Neural progenitor cell (in vitro differentiated cells): Measurements from ENCODE around the gene DNAJC30.

Experiments used
- CTCF ChIP-seq: fragments of 200-600 bp; sonication (generic); IDR thresholded peaks from 2 replicates; pipeline ENCODE4 v1.5.1; 2017; ENCODE audit warnings: antibody characterized with exemption, mild to moderate bottlenecking
- EZH2 ChIP-seq: fragments of 200-600 bp; sonication (generic); IDR thresholded peaks from 2 replicates; pipeline ENCODE4 v1.6.1; 2017; ENCODE audit warnings: antibody characterized with exemption, mild to moderate bottlenecking, moderate library complexity
- EZH2phosphoT487 ChIP-seq: fragments of 200-600 bp; sonication (generic); IDR thresholded peaks from 2 replicates; pipeline ENCODE4 v1.6.1; 2017; ENCODE audit warnings: antibody characterized with exemption

GRCh38 chr7:73679709-73680108 lies 3.5 kb downstream of the DNAJC30 start:
- TF ChIP-seq CTCF, result no peak
- no peak for TF ChIP-seq EZH2
- no peak for TF ChIP-seq EZH2phosphoT487
